AG08396 (cell line): ENCODE results near the gene PTHLH.
A peak's percentile ranks its signal among the peaks of the same experiment; 100 is the strongest.

ENCODE experiments used
- DNase-seq: peaks from one replicate; pipeline ENCODE4 v3.0.0; 2012; ENCODE audit warnings: low spot score, mixed read lengths

PTHLH gene

GRCh38 chr12:27974735-27975221, 2.2 kb upstream of the PTHLH start:
- DNase-seq, result no peak

- peak; percentile 22 for DNase-seq
These were observed 956 bp upstream of the PTHLH start for GRCh38 chr12:27973487-27973890.

- DNase-seq, result no peak
These were observed 927 bp downstream of the PTHLH start for GRCh38 chr12:27971606-27972005.

GRCh38 chr12:27971121-27971489, 1.4 kb downstream of the PTHLH start:
- DNase-seq, result no peak

- DNase-seq, result peak; percentile 48
These were observed 2.0 kb downstream of the PTHLH start for GRCh38 chr12:27970401-27971120.

GRCh38 chr12:27969624-27970400, 2.7 kb downstream of the PTHLH start:
- DNase-seq, result peak; percentile 36

GRCh38 chr12:27968972-27969623, 3.4 kb downstream of the PTHLH start:
- DNase-seq, result peak; percentile 37

- peak; percentile 14 for DNase-seq
These were observed 4.9 kb downstream of the PTHLH start for GRCh38 chr12:27967551-27968054.

GRCh38 chr12:27966870-27967269, 5.7 kb downstream of the PTHLH start:
- peak; percentile 87 for DNase-seq

GRCh38 chr12:27965966-27966365, 6.6 kb downstream of the PTHLH start:
- peak; percentile 17 for DNase-seq

- DNase-seq, result peak; percentile 25
These were observed 7.1 kb downstream of the PTHLH start for GRCh38 chr12:27965411-27965810.

GRCh38 chr12:27964123-27964522, 8.4 kb downstream of the PTHLH start:
- no peak for DNase-seq

GRCh38 chr12:27960821-27961220, 11.7 kb downstream of the PTHLH start:
- no peak for DNase-seq

GRCh38 chr12:27958675-27959074, 13.9 kb downstream of the PTHLH start:
- DNase-seq, result no peak

- DNase-seq, result no peak
These were observed 15.2 kb downstream of the PTHLH start for GRCh38 chr12:27957366-27957765.

GRCh38 chr12:27953817-27954216, 18.7 kb downstream of the PTHLH start:
- DNase-seq, result no peak

- DNase-seq, result no peak
These were observed 19.2 kb downstream of the PTHLH start for GRCh38 chr12:27953348-27953747.

GRCh38 chr12:27952510-27952909, 20.0 kb downstream of the PTHLH start:
- DNase-seq, result no peak

- DNase-seq, result no peak
These were observed 20.6 kb downstream of the PTHLH start for GRCh38 chr12:27951898-27952297.

GRCh38 chr12:27946421-27946820, 26.1 kb downstream of the PTHLH start:
- no peak for DNase-seq

GRCh38 chr12:27940756-27941402, 31.7 kb downstream of the PTHLH start:
- peak; percentile 53 for DNase-seq

- DNase-seq, result no peak
These were observed 32.3 kb downstream of the PTHLH start for GRCh38 chr12:27940245-27940644.
